Measurements from ENCODE around the gene RAB40C.
A peak's percentile ranks its signal among the peaks of the same experiment; 100 is the strongest.

RAB40C gene

GRCh38 chr16:559411-560203 lies 30.3 kb upstream of the RAB40C start:
- DNase-seq: no peak

- DNase-seq: no peak
These were observed 29.6 kb upstream of the RAB40C start, which contains the start of gene PRR35 for GRCh38 chr16:560204-560700. Gene PRR35 (plus strand): TSS chr16:560394. CDS start chr16:563295, 2,901 bp downstream.

GRCh38 chr16:560701-561412 lies 29.0 kb upstream of the RAB40C start:
- no peak for DNase-seq

GRCh38 chr16:561413-561794 lies 28.5 kb upstream of the RAB40C start:
- no peak for DNase-seq

GRCh38 chr16:561957-562938 lies 27.6 kb upstream of the RAB40C start:
- DNase-seq: no peak

- no peak for DNase-seq
These were observed 26.7 kb upstream of the RAB40C start for GRCh38 chr16:563072-563644.

- no peak for DNase-seq
These were observed 25.0 kb upstream of the RAB40C start for GRCh38 chr16:564690-565418.

- no peak for DNase-seq
These were observed 24.2 kb upstream of the RAB40C start for GRCh38 chr16:565419-566330.

GRCh38 chr16:566475-567372 lies 23.1 kb upstream of the RAB40C start, which contains the start of gene NHLRC4:
Gene NHLRC4 (plus strand): TSS chr16:567005. CDS start chr16:568048, 1,043 bp downstream.
- DNase-seq: no peak

GRCh38 chr16:567373-568256 lies 22.3 kb upstream of the RAB40C start:
- no peak for DNase-seq

- no peak for DNase-seq
These were observed 21.2 kb upstream of the RAB40C start for GRCh38 chr16:568401-569258.

- DNase-seq: peak; percentile 26 to 47
These were observed 20.2 kb upstream of the RAB40C start, which contains the start of gene PIGQ for GRCh38 chr16:569445-570254. Gene PIGQ (plus strand): TSS chr16:569968. CDS start chr16:574075, 4,107 bp downstream.

GRCh38 chr16:572865-573650 lies 16.8 kb upstream of the RAB40C start:
- no peak for DNase-seq

GRCh38 chr16:574021-574760 lies 15.7 kb upstream of the RAB40C start:
- DNase-seq: no peak
